Neural progenitor cell (in vitro differentiated cells): ENCODE data around the gene SHQ1. TPM values are rescaled to one million over a fixed set of nuclear protein-coding genes. Genes with fewer than 3 reads are reported as not detected.
A peak's percentile ranks its signal among the peaks of the same experiment; 100 is the strongest.

ENCODE experiments used
- DNase-seq: peaks from one replicate; pipeline ENCODE4 v3.0.0-alpha.2; 2016; ENCODE audit warnings: low spot score
- H2AFZ ChIP-seq: fragments of 200-600 bp; sonication (generic); replicated peaks from 2 replicates; pipeline ENCODE4 v1.6.1; 2016; ENCODE audit warnings: antibody characterized with exemption
- H3F3A ChIP-seq: fragments of 200-600 bp; sonication (generic); 2 replicates; pipeline ENCODE4 v1.6.1; 2016; ENCODE audit warnings: antibody characterized with exemption, low read depth
- H3K27ac ChIP-seq: fragments of 200-600 bp; sonication (generic); 2 replicates; pipeline ENCODE4 v1.5.1; 2016; ENCODE audit warnings: mild to moderate bottlenecking
- H3K27me3 ChIP-seq: fragments of 200-600 bp; sonication (generic); 2 replicates; pipeline ENCODE4 v1.6.1; 2016; ENCODE audit warnings: mild to moderate bottlenecking, moderate library complexity
- H3K36me3 ChIP-seq: fragments of 200-600 bp; sonication (generic); 2 replicates; pipeline ENCODE4 v1.5.1; 2016
- H3K4me1 ChIP-seq: fragments of 200-600 bp; sonication (generic); 2 replicates; pipeline ENCODE4 v1.6.1; 2016; ENCODE audit warnings: mixed run types
- H3K4me2 ChIP-seq: fragments of 200-600 bp; sonication (generic); 2 replicates; pipeline ENCODE4 v1.6.1; 2016
- H3K4me3 ChIP-seq: fragments of 200-600 bp; sonication (generic); 2 replicates; pipeline ENCODE4 v1.5.1; 2016
- H3K79me2 ChIP-seq: fragments of 200-600 bp; sonication (generic); 2 replicates; pipeline ENCODE4 v1.6.1; 2016; ENCODE audit warnings: low read depth
- H3K9ac ChIP-seq: fragments of 200-600 bp; sonication (generic); 2 replicates; pipeline ENCODE4 v1.6.1; 2016
- H3K9me3 ChIP-seq: fragments of 200-600 bp; sonication (generic); 2 replicates; pipeline ENCODE4 v1.5.1; 2016; ENCODE audit warnings: low read depth
- H4K20me1 ChIP-seq: fragments of 200-600 bp; sonication (generic); 2 replicates; pipeline ENCODE4 v1.6.1; 2016; ENCODE audit warnings: low read depth
- H3K27ac Mint-ChIP-seq: 3 replicates; pipeline ENCODE4 v1.8.0; 2021; ENCODE audit warnings: mixed read lengths
- H3K27me3 Mint-ChIP-seq: 2 replicates; pipeline ENCODE4 v1.8.0; 2022; ENCODE audit warnings: low read depth, mild to moderate bottlenecking, inconsistent platforms, moderate library complexity, mixed read lengths; ENCODE audit not compliant: insufficient read depth
- H3K36me3 Mint-ChIP-seq: 3 replicates; pipeline ENCODE4 v1.8.0; 2021; ENCODE audit warnings: mixed read lengths
- H3K4me1 Mint-ChIP-seq: 3 replicates; pipeline ENCODE4 v1.8.0; 2021; ENCODE audit warnings: mixed read lengths
- H3K4me3 Mint-ChIP-seq: 3 replicates; pipeline ENCODE4 v1.8.0; 2021; ENCODE audit warnings: mild to moderate bottlenecking, moderate library complexity, mixed read lengths
- H3K9me3 Mint-ChIP-seq: 3 replicates; pipeline ENCODE4 v1.8.0; 2020; ENCODE audit warnings: mixed read lengths
- CTCF ChIP-seq: fragments of 200-600 bp; sonication (generic); IDR thresholded peaks from 2 replicates; pipeline ENCODE4 v1.5.1; 2017; ENCODE audit warnings: antibody characterized with exemption, mild to moderate bottlenecking
- EZH2 ChIP-seq: fragments of 200-600 bp; sonication (generic); IDR thresholded peaks from 2 replicates; pipeline ENCODE4 v1.6.1; 2017; ENCODE audit warnings: antibody characterized with exemption, mild to moderate bottlenecking, moderate library complexity
- EZH2phosphoT487 ChIP-seq: fragments of 200-600 bp; sonication (generic); IDR thresholded peaks from 2 replicates; pipeline ENCODE4 v1.6.1; 2017; ENCODE audit warnings: antibody characterized with exemption
- total RNA-seq: library from RNA; depleted of rRNA; stranded (reverse); fragments of >200 nt; gene quantifications from 2 replicates; pipeline ENCODE4 v1.2.3, GENCODE V29; 2015; ENCODE audit warnings: low replicate concordance

SHQ1 gene
- total RNA-seq, 1 donor from 2014 or later, result 21.3 TPM

DNA sequence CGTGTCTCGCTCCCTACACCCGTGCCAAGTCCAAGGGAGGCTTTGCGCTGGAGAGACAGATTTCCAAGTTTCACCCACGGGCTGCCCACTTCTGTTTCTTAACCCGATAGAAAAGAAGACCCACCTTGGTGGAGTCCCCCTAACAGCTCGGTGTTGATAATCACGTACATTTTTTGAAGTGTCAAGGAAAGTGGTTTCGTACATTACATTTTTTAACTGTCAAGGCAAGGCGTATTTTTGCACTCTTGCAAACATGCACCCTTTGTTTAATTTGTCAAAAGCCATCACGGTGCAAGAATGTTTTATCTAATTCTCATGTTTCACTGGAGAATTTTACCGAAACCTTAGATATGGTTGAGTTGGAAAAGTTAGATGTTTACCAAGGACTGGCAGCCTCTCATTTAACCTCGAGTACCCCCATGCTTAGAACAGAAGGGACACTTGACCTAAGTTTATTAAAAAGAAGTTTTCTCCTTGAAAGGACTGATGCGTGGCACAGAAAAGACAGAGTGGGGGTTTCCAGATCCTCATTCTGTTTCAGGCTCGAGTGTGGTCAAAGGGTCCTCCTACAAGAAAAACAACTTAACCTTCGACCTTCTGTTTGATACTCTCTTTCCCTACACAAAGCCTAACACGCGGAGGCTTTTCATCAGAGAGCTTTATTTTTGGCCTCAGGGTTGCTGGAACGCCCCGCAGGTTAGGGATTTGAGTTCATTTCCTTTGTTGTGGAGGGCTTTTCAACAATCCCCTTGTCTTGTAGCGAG is 40.5 kb upstream of the SHQ1 start:
- H3K4me1 Mint-ChIP-seq, result peaks cover 42% of the 10 kb centered on the region
- H3K9ac ChIP-seq, result no peak overlapping the region
- peak overlapping the region; percentile 84 for H3K4me3 Mint-ChIP-seq
- peak overlapping the region; percentile 97 for H3K4me2 ChIP-seq
- DNase-seq, result peak; percentile 93
- peaks cover 22% of the 10 kb centered on the region for H4K20me1 ChIP-seq
- H3K27ac ChIP-seq, result no peak overlapping the region
- peaks cover 26% of the 10 kb centered on the region for H3F3A ChIP-seq
- peaks cover 77% of the 10 kb centered on the region for H3K27me3 ChIP-seq
- no peak overlapping the region for H3K27ac Mint-ChIP-seq
- no peak overlapping the region for H2AFZ ChIP-seq
- H3K27me3 Mint-ChIP-seq, result peaks cover 63% of the 10 kb centered on the region
- peak; percentile 97 for TF ChIP-seq EZH2phosphoT487
- no peak for TF ChIP-seq EZH2
- H3K4me3 ChIP-seq, result peak overlapping the region; percentile 61
- peaks cover 41% of the 10 kb centered on the region for H3K4me1 ChIP-seq
- peaks cover 4% of the 10 kb centered on the region for H3K9me3 Mint-ChIP-seq
- H3K9me3 ChIP-seq, result no peaks in the 10 kb centered on the region
- H3K36me3 ChIP-seq, result no peaks in the 10 kb centered on the region
- no peaks in the 10 kb centered on the region for H3K36me3 Mint-ChIP-seq
- no peaks in the 10 kb centered on the region for H3K79me2 ChIP-seq

DNA sequence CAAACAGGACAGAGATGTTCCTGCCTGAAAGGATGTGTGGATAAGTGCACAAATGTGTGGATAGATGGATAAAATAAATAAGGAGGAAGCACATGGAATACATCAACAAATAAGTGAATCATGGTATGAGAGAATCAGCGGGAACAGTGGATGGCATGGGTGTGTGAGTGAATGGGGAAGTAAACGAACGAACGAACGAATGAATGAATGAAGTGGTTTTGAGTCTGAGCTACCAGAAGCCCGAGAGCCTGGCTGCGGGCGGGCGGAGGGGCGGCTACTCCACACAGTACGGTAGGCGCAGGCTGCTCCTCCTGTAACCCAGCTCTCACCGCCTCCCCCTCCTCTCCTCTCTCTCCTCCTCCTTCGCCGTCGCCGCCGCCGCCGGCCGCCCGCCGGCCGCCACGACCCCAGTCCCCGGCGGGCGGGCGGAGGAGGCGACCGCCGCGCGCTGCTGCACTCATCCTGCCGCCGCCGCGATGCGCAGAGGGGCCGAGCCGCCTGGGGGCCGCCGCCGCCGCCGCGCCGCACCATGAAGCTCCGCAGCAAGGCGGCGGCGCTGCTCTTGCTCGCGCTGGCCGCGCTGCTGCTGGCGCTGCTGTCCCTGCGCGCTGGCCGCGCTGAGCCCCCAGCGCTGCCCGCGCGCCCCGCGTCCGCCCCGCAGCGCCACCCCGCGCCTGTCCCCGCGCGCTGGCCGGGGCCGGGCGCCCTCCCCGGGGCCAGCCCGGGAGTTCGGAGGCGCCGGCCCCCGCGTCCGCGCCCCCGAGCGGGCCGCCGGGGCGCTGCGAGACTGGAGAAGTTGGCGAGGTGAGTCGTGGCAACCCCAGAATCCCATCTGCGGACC is 39.7 kb upstream of the SHQ1 start, which contains the start of gene GXYLT2:
Gene GXYLT2 (plus strand): TSS at position 342 of the 841 bp plus-strand sequence. CDS start 188 bp downstream, at position 530.
- Mint-ChIP-seq H3K27ac (no peak within 1 kb of the TSS), H3K36me3 (no peaks in the 10 kb centered on the region), H3K27me3 (peaks cover 57% of the 10 kb centered on the region), H3K9me3 (peaks cover 9% of the 10 kb centered on the region), H3K4me3 (peak within 1 kb of the TSS; percentile 84), H3K4me1 (peaks cover 42% of the 10 kb centered on the region)
- Histone ChIP-seq H3K4me2 (peak within 1 kb of the TSS; percentile 97), H3K27me3 (peaks cover 70% of the 10 kb centered on the region), H3K4me1 (peaks cover 41% of the 10 kb centered on the region), H3K4me3 (peak within 1 kb of the TSS; percentile 61), H3K36me3 (no peaks in the 10 kb centered on the region), H3F3A (peaks cover 26% of the 10 kb centered on the region), H3K9me3 (no peaks in the 10 kb centered on the region), H3K27ac (no peak within 1 kb of the TSS), H4K20me1 (peaks cover 22% of the 10 kb centered on the region), H3K79me2 (no peaks in the 10 kb centered on the region), H2AFZ (no peak within 1 kb of the TSS), H3K9ac (no peak within 1 kb of the TSS)
- DNase-seq, result peak; percentile 93
- no peak for TF ChIP-seq EZH2phosphoT487
- TF ChIP-seq CTCF, result no peak
- TF ChIP-seq EZH2, result no peak

- no peaks in the 10 kb centered on the region for H3K36me3 ChIP-seq
- peaks cover 64% of the 10 kb centered on the region for H3K27me3 ChIP-seq
- Mint-ChIP-seq H3K4me3 (peak overlapping the region; percentile 82), H3K9me3 (peaks cover 9% of the 10 kb centered on the region), H3K27me3 (peaks cover 51% of the 10 kb centered on the region), H3K27ac (no peak overlapping the region), H3K4me1 (peaks cover 41% of the 10 kb centered on the region), H3K36me3 (no peaks in the 10 kb centered on the region)
- peaks cover 22% of the 10 kb centered on the region for H4K20me1 ChIP-seq
- no peak for TF ChIP-seq EZH2
- TF ChIP-seq CTCF, result no peak
- no peak for TF ChIP-seq EZH2phosphoT487
- H3F3A ChIP-seq, result peaks cover 26% of the 10 kb centered on the region
- H3K4me1 ChIP-seq, result peaks cover 41% of the 10 kb centered on the region
- H3K9me3 ChIP-seq, result no peaks in the 10 kb centered on the region
- DNase-seq, result no peak
- no peak overlapping the region for H2AFZ ChIP-seq
- no peak overlapping the region for H3K9ac ChIP-seq
- no peaks in the 10 kb centered on the region for H3K79me2 ChIP-seq
- H3K4me3 ChIP-seq, result peak overlapping the region; percentile 37
- no peak overlapping the region for H3K27ac ChIP-seq
- peak overlapping the region; percentile 72 for H3K4me2 ChIP-seq
Measured at GRCh38 chr3:72887343-72887704, 39.1 kb upstream of the SHQ1 start.
